ENCODE data around the gene CC2D1A. TPM values are rescaled to one million over a fixed set of nuclear protein-coding genes. Genes with fewer than 3 reads are reported as not detected.
A peak's percentile ranks its signal among the peaks of the same experiment; 100 is the strongest.

Gene CC2D1A
- total RNA-seq, 2 experiments from 2014 or later: 23.3 to 44.0 TPM

- no peak for TF ChIP-seq EZH2phosphoT487 (IDR thresholded peaks at IDR 0.05; ENCODE audit: borderline replicate concordance, low read depth, low read length)
- TF ChIP-seq, protein P1, sequence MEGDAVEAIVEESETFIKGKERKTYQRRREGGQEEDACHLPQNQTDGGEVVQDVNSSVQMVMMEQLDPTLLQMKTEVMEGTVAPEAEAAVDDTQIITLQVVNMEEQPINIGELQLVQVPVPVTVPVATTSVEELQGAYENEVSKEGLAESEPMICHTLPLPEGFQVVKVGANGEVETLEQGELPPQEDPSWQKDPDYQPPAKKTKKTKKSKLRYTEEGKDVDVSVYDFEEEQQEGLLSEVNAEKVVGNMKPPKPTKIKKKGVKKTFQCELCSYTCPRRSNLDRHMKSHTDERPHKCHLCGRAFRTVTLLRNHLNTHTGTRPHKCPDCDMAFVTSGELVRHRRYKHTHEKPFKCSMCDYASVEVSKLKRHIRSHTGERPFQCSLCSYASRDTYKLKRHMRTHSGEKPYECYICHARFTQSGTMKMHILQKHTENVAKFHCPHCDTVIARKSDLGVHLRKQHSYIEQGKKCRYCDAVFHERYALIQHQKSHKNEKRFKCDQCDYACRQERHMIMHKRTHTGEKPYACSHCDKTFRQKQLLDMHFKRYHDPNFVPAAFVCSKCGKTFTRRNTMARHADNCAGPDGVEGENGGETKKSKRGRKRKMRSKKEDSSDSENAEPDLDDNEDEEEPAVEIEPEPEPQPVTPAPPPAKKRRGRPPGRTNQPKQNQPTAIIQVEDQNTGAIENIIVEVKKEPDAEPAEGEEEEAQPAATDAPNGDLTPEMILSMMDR (conservative IDR thresholded peaks at IDR 0.05; ENCODE audit: low read length): no peak
- ChIA-PET CTCF (ENCODE audit: unreplicated experiment) (interaction anchor here (0.9 kb wide), 1 partner anchor 40 kb away, joined by 3 read pairs; no protein-coding TSS in a partner anchor), POLR2A (interaction anchor here (1.6 kb wide), 1 partner anchor 150 kb away, joined by 3 read pairs; the partner anchor contains the start of gene IL27RA)
- intact Hi-C loops (cut with micrococcal nuclease; ENCODE audit: unreplicated experiment): loop anchor here (5.0 kb wide), 1 partner anchor 71 kb away; the partner anchor contains the start of gene DCAF15
- DNase-seq (ENCODE audit: low spot score): no peak
- Histone ChIP-seq H3K27ac (ENCODE audit: low read depth, low read length, poor library complexity, severe bottlenecking) (no peak overlapping the region), H3K79me2 (ENCODE audit: insufficient read depth, low read depth, low read length) (no peaks in the 10 kb centered on the region), H4K20me1 (ENCODE audit: insufficient read depth, low read length) (no peaks in the 10 kb centered on the region), H3K9me3 (ENCODE audit: low read length) (no peaks in the 10 kb centered on the region), H2AFZ (ENCODE audit: low read length) (peak overlapping the region; percentile 56; the same call in 1 of the 2 replicates), H3K4me3 (ENCODE audit: low read depth, low read length, poor library complexity, severe bottlenecking) (no peak overlapping the region), H3K9me2 (ENCODE audit: insufficient read depth, low read length) (no peaks in the 10 kb centered on the region), H3K36me3 (ENCODE audit: insufficient read depth, low read length) (no peaks in the 10 kb centered on the region), H3K4me2 (ENCODE audit: low read length) (peak overlapping the region; percentile 37), H3K4me1 (ENCODE audit: insufficient read depth, low read length, poor library complexity, severe bottlenecking) (peaks cover 36% of the 10 kb centered on the region)
- no TSS peak for BruUV-seq (replicated peaks)
Measured at GRCh38 chr19:13881251-13881691, 24.7 kb upstream of the CC2D1A start.

DNA sequence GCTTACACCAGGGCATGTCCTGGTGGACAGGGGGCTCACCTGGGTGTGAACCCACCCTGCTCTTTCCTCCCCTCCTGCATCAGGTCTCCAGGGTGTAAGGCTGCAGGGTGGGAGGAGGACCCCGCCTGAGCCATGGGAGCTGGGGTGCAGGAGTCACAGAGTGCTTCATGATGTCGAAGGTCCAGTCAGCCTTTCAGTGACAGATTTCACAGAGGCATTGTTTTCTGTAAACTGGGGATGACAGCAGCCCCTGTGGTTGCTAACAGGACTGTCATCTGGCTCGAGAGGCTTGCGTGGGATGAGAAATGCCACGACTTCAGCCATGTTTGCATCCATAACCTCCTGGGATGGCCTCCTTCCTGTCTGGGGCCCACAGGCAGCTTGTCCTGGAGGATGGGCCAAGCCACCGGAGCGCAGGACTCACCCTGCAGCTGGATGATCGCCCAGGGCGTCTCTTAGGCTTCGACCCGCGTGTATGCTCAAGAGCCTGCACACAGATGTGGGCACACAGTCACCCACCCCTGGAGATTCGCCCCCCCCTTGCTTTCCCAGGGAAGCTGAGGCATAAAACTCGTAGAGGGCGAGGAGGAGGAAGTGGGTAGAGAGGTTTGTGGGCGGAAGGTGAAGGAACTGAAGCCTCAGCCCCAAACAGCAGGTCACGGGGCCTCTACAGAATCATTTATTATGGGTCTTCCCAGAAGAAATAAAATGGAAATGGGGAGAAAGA lies 24.1 kb upstream of the CC2D1A start:
- Histone ChIP-seq H3K36me3 (ENCODE audit: insufficient read depth, low read length) (no peaks in the 10 kb centered on the region), H3K4me1 (ENCODE audit: insufficient read depth, low read length, poor library complexity, severe bottlenecking) (peaks cover 36% of the 10 kb centered on the region), H4K20me1 (ENCODE audit: insufficient read depth, low read length) (no peaks in the 10 kb centered on the region), H3K27ac (ENCODE audit: low read depth, low read length, poor library complexity, severe bottlenecking) (no peak overlapping the region), H3K4me2 (ENCODE audit: low read length) (peak overlapping the region; percentile 37), H3K9me3 (ENCODE audit: low read length) (no peaks in the 10 kb centered on the region), H3K9me2 (ENCODE audit: insufficient read depth, low read length) (no peaks in the 10 kb centered on the region), H2AFZ (ENCODE audit: low read length) (peak overlapping the region; percentile 56; the same call in 1 of the 2 replicates), H3K4me3 (ENCODE audit: low read depth, low read length, poor library complexity, severe bottlenecking) (no peak overlapping the region), H3K79me2 (ENCODE audit: insufficient read depth, low read depth, low read length) (no peaks in the 10 kb centered on the region)
- DNase-seq (ENCODE audit: low spot score): no peak
- intact Hi-C loops (cut with micrococcal nuclease; ENCODE audit: unreplicated experiment): loop anchor here (5.0 kb wide), 1 partner anchor 70 kb away; the partner anchor contains the start of gene DCAF15
- TF ChIP-seq, protein P1 (conservative IDR thresholded peaks at IDR 0.05; ENCODE audit: low read length): no peak
- TF ChIP-seq EZH2phosphoT487 (IDR thresholded peaks at IDR 0.05; ENCODE audit: borderline replicate concordance, low read depth, low read length): no peak
- BruUV-seq (replicated peaks): no TSS peak
- CTCF ChIA-PET (ENCODE audit: unreplicated experiment): interaction anchor here (0.6 to 0.9 kb wide), 3 partner anchors 29 to 122 kb away, joined by 3 read pairs; no protein-coding TSS in a partner anchor
- POLR2A ChIA-PET: interaction anchor here (1.0 to 1.6 kb wide), 2 partner anchors 150 to 187 kb away, joined by 3 to 4 read pairs; partner anchors contain the start of gene IL27RA

All from OCI-LY7 (cell line).